Smooth muscle cell (in vitro differentiated cells): ENCODE results near the gene OR2S2. TPM values are rescaled to one million over a fixed set of nuclear protein-coding genes. Genes with fewer than 3 reads are reported as not detected.
"Not testable (repeated sequence)": the region's sequence is repeated elsewhere in the genome, so short reads cannot be mapped to it uniquely, and the experiment has no call there.

Experiments
- DNase-seq: peaks from one replicate; lab custom pipeline; 2025; ENCODE audit not compliant: unreplicated experiment; lab: John Stamatoyannopoulos, UW
- H2AFZ ChIP-seq: fragments of 200-600 bp; sonication (generic); 2 replicates; pipeline ENCODE4 v1.6.0; 2016; ENCODE audit warnings: antibody characterized with exemption, low read depth, mild to moderate bottlenecking
- H3F3A ChIP-seq: fragments of 200-600 bp; sonication (generic); 2 replicates; pipeline ENCODE4 v1.6.0; 2017; ENCODE audit warnings: antibody characterized with exemption, low read depth
- H3K27ac ChIP-seq: fragments of 200-600 bp; sonication (generic); 2 replicates; pipeline ENCODE4 v1.5.1; 2016; ENCODE audit warnings: low read depth, mild to moderate bottlenecking
- H3K27me3 ChIP-seq: fragments of 200-600 bp; sonication (generic); 2 replicates; pipeline ENCODE4 v1.6.1; 2016; ENCODE audit warnings: low read depth, mild to moderate bottlenecking
- H3K36me3 ChIP-seq: fragments of 200-600 bp; sonication (generic); 2 replicates; pipeline ENCODE4 v1.5.1; 2016; ENCODE audit warnings: low read depth
- H3K4me1 ChIP-seq: fragments of 200-600 bp; sonication (generic); 2 replicates; pipeline ENCODE4 v1.5.1; 2016; ENCODE audit warnings: low read depth
- H3K4me2 ChIP-seq: fragments of 200-600 bp; sonication (generic); 2 replicates; pipeline ENCODE4 v1.6.0; 2016; ENCODE audit warnings: mild to moderate bottlenecking
- H3K4me3 ChIP-seq: fragments of 200-600 bp; sonication (generic); 2 replicates; pipeline ENCODE4 v1.5.1; 2016; ENCODE audit warnings: mild to moderate bottlenecking
- H3K79me2 ChIP-seq: fragments of 200-600 bp; sonication (generic); 2 replicates; pipeline ENCODE4 v1.6.0; 2016; ENCODE audit warnings: low read depth, mild to moderate bottlenecking
- H3K9ac ChIP-seq: fragments of 200-600 bp; sonication (generic); 2 replicates; pipeline ENCODE4 v1.6.0; 2016; ENCODE audit warnings: low read depth
- H3K9me3 ChIP-seq: fragments of 200-600 bp; sonication (generic); replicated peaks from 2 replicates; pipeline ENCODE4 v1.5.1; 2016; ENCODE audit warnings: low read depth
- H4K20me1 ChIP-seq: fragments of 200-600 bp; sonication (generic); 2 replicates; pipeline ENCODE4 v1.6.0; 2016; ENCODE audit warnings: low read depth
- CTCF ChIP-seq: fragments of 200-600 bp; sonication (generic); IDR thresholded peaks from 2 replicates; pipeline ENCODE4 v1.5.1; 2017; ENCODE audit warnings: borderline replicate concordance, mild to moderate bottlenecking, antibody characterized with exemption; ENCODE audit not compliant: insufficient read depth, poor library complexity, severe bottlenecking
- WGBS: methylation state at CpG from one replicate; pipeline ENCODE4 v1.1.7; 2016; ENCODE audit warnings: low lambda C conversion rate; 5-methylcytosine and 5-hydroxymethylcytosine counted together
- polyA plus RNA-seq: library from polyadenylated mRNA; unstranded; fragments of >200 nt; fragmentation: Nextera tagmentation; extraction: Ambion mirVana; gene quantifications from 2 replicates; pipeline ENCODE4 v1.2.1, GENCODE V29; 2016
- total RNA-seq: library from RNA; depleted of rRNA; stranded (reverse); fragments of >200 nt; gene quantifications from 2 replicates; pipeline ENCODE4 v1.2.3, GENCODE V29; 2014

Gene OR2S2
- total and polyA plus RNA-seq, 2 experiments from 2014 or later = 0.13 to 0.21 TPM

- H4K20me1 ChIP-seq = no peaks in the 10 kb centered on the region
- H3K27me3 ChIP-seq = no peaks in the 10 kb centered on the region
- no peak for TF ChIP-seq CTCF
- no peak overlapping the region for H3K4me2 ChIP-seq
- H3K9ac ChIP-seq = no peak overlapping the region
- H3K4me1 ChIP-seq = no peaks in the 10 kb centered on the region
- WGBS = 92% methylated on average over 4 of the region's 4 CpGs
- H3F3A ChIP-seq = peaks cover 8% of the 10 kb centered on the region
- no peaks in the 10 kb centered on the region for H3K9me3 ChIP-seq
- H3K36me3 ChIP-seq = no peaks in the 10 kb centered on the region
- no peak overlapping the region for H3K4me3 ChIP-seq
- no peaks in the 10 kb centered on the region for H3K79me2 ChIP-seq
- H3K27ac ChIP-seq = no peak overlapping the region
- DNase-seq = no peak
- H2AFZ ChIP-seq = no peak overlapping the region
Observed at GRCh38 chr9:35917261-35917660, 40.7 kb downstream of the OR2S2 start.

GRCh38 chr9:35915681-35916294 lies 42.2 kb downstream of the OR2S2 start:
- no peak overlapping the region for H3K27ac ChIP-seq
- H3K4me3 ChIP-seq = no peak overlapping the region
- no peak overlapping the region for H3K4me2 ChIP-seq
- no peak for DNase-seq
- H3K36me3 ChIP-seq = no peaks in the 10 kb centered on the region
- no peaks in the 10 kb centered on the region for H4K20me1 ChIP-seq
- no peak overlapping the region for H3K9ac ChIP-seq
- H3K27me3 ChIP-seq = no peaks in the 10 kb centered on the region
- H3K9me3 ChIP-seq = no peaks in the 10 kb centered on the region
- no peaks in the 10 kb centered on the region for H3K79me2 ChIP-seq
- no peaks in the 10 kb centered on the region for H3K4me1 ChIP-seq
- TF ChIP-seq CTCF = no peak
- 84% methylated on average over 16 of the region's 16 CpGs for WGBS
- peaks cover 8% of the 10 kb centered on the region for H3F3A ChIP-seq
- H2AFZ ChIP-seq = no peak overlapping the region

GRCh38 chr9:35914301-35914807 lies 43.6 kb downstream of the OR2S2 start:
- DNase-seq = no peak
- H3K27me3 ChIP-seq = no peaks in the 10 kb centered on the region
- H2AFZ ChIP-seq = no peak overlapping the region
- H3K36me3 ChIP-seq = no peaks in the 10 kb centered on the region
- no peaks in the 10 kb centered on the region for H3K9me3 ChIP-seq
- H4K20me1 ChIP-seq = no peaks in the 10 kb centered on the region
- H3K27ac ChIP-seq = no peak overlapping the region
- no peak overlapping the region for H3K4me3 ChIP-seq
- no peak for TF ChIP-seq CTCF
- WGBS = 27% methylated on average over 9 of the region's 9 CpGs
- no peak overlapping the region for H3K9ac ChIP-seq
- no peaks in the 10 kb centered on the region for H3K79me2 ChIP-seq
- H3K4me2 ChIP-seq = no peak overlapping the region
- no peaks in the 10 kb centered on the region for H3K4me1 ChIP-seq
- peaks cover 2% of the 10 kb centered on the region for H3F3A ChIP-seq

GRCh38 chr9:35913429-35913828 lies 44.5 kb downstream of the OR2S2 start:
- not testable (repeated sequence) for H3F3A ChIP-seq, H3K27ac ChIP-seq, H4K20me1 ChIP-seq, H2AFZ ChIP-seq, H3K27me3 ChIP-seq, H3K79me2 ChIP-seq, DNase-seq, H3K4me2 ChIP-seq, H3K4me3 ChIP-seq, H3K9me3 ChIP-seq, H3K9ac ChIP-seq, H3K4me1 ChIP-seq, H3K36me3 ChIP-seq
